CD14-positive monocyte (primary cell): ENCODE data around the gene OSBPL9. TPM values are rescaled to one million over a fixed set of nuclear protein-coding genes. Genes with fewer than 3 reads are reported as not detected.

Experiments
- DNase-seq, 3 donors: peaks; one replicate each; pipeline ENCODE4 v3.0.0-alpha.2; 2011 to 2022
- H2AFZ ChIP-seq: 2 replicates; pipeline ENCODE4 v1.6.0; 2012; ENCODE audit warnings: mild to moderate bottlenecking, low read depth, low read length, inconsistent platforms; ENCODE audit not compliant: insufficient read depth, poor library complexity, severe bottlenecking
- H3K27ac ChIP-seq, 2 donors: 1 replicate in 1 of 2; 2 replicates in 1 of 2; pipeline ENCODE4 v1.5.1; 2012 to 2013; ENCODE audit warnings: low read length in 2 of 2, control low read depth in 1 of 2, inconsistent platforms in 1 of 2, low read depth in 1 of 2, mild to moderate bottlenecking in 1 of 2
- H3K27me3 ChIP-seq, 2 donors: one replicate each; pipeline versions ENCODE4 v1.6.0 to v1.6.1; 2011 to 2013; ENCODE audit warnings: low read length in 2 of 2; ENCODE audit not compliant: control insufficient read depth in 2 of 2, insufficient read depth in 2 of 2
- H3K36me3 ChIP-seq, 2 donors: replicated peaks in 1 of 2; 1 replicate in 1 of 2; 2 replicates in 1 of 2; pipeline versions ENCODE4 v1.5.1 to v1.6.1; 2012 to 2013; ENCODE audit warnings: low read length in 2 of 2, control low read depth in 1 of 2, inconsistent platforms in 1 of 2, mild to moderate bottlenecking in 1 of 2; ENCODE audit not compliant: insufficient read depth in 2 of 2, control insufficient read depth in 1 of 2
- H3K4me1 ChIP-seq, 2 donors: 1 replicate in 1 of 2; 2 replicates in 1 of 2; pipeline versions ENCODE4 v1.5.1 to v1.6.1; 2012 to 2013; ENCODE audit warnings: low read length in 2 of 2, control low read depth in 1 of 2, inconsistent platforms in 1 of 2, mild to moderate bottlenecking in 1 of 2, moderate library complexity in 1 of 2; ENCODE audit not compliant: insufficient read depth in 2 of 2, control insufficient read depth in 1 of 2
- H3K4me2 ChIP-seq: replicated peaks from 2 replicates; pipeline ENCODE3; 2012; ENCODE audit warnings: low read length, moderate library complexity, mild to moderate bottlenecking; ENCODE audit not compliant: poor library complexity, severe bottlenecking; ENCODE audit errors: extremely low read depth
- H3K4me3 ChIP-seq, 3 experiments: fragments of 200-600 bp in 1 of 3; sonication (generic) in 1 of 3; replicated peaks in 1 of 3; 1 replicate in 2 of 3; 2 replicates in 1 of 3; pipeline ENCODE4 v1.5.1; 2011 to 2013; ENCODE audit warnings: low read length in 3 of 3, mild to moderate bottlenecking in 3 of 3, control low read depth in 2 of 3, low read depth in 2 of 3, inconsistent platforms in 1 of 3, moderate library complexity in 1 of 3
- H3K79me2 ChIP-seq: 2 replicates; pipeline ENCODE4 v1.6.0; 2012; ENCODE audit warnings: mild to moderate bottlenecking, control low read depth, inconsistent platforms, low read length, moderate library complexity; ENCODE audit not compliant: insufficient read depth
- H3K9ac ChIP-seq: 2 replicates; pipeline ENCODE4 v1.6.0; 2017; ENCODE audit warnings: low read length, mild to moderate bottlenecking; ENCODE audit not compliant: insufficient read depth, poor library complexity, severe bottlenecking
- H3K9me3 ChIP-seq, 2 donors: replicated peaks in 1 of 2; 1 replicate in 1 of 2; 2 replicates in 1 of 2; pipeline versions ENCODE4 v1.5.1 to v1.6.1; 2012 to 2013; ENCODE audit warnings: low read length in 2 of 2, control low read depth in 1 of 2; ENCODE audit not compliant: control insufficient read depth in 1 of 2, insufficient read depth in 1 of 2
- H4K20me1 ChIP-seq: 2 replicates; pipeline ENCODE4 v1.6.0; 2012; ENCODE audit warnings: mild to moderate bottlenecking, low read length, control low read depth, moderate library complexity; ENCODE audit not compliant: insufficient read depth
- H3K27ac Mint-ChIP-seq, 7 donors: one replicate each; pipeline ENCODE4 v1.8.0; 2020; ENCODE audit warnings: mild to moderate bottlenecking in 7 of 7, mixed read lengths in 7 of 7, moderate library complexity in 6 of 7, inconsistent platforms in 2 of 7
- H3K27me3 Mint-ChIP-seq, 3 donors: one replicate each; pipeline ENCODE4 v1.8.0; 2021 to 2022; ENCODE audit warnings: low read depth in 3 of 3, mild to moderate bottlenecking in 3 of 3, mixed read lengths in 3 of 3, moderate library complexity in 3 of 3, inconsistent platforms in 1 of 3
- H3K36me3 Mint-ChIP-seq, 2 donors: one replicate each; pipeline ENCODE4 v1.8.0; 2020; ENCODE audit warnings: mixed read lengths in 2 of 2, inconsistent platforms in 1 of 2, mild to moderate bottlenecking in 1 of 2
- H3K4me1 Mint-ChIP-seq: one replicate; pipeline ENCODE4 v1.8.0; 2020; ENCODE audit warnings: mild to moderate bottlenecking, mixed read lengths
- H3K4me3 Mint-ChIP-seq, 2 donors: one replicate each; pipeline ENCODE4 v1.8.0; 2020; ENCODE audit warnings: mild to moderate bottlenecking in 2 of 2, mixed read lengths in 2 of 2, moderate library complexity in 1 of 2
- H3K9me3 Mint-ChIP-seq, 7 donors: one replicate each; pipeline ENCODE4 v1.8.0; 2020 to 2022; ENCODE audit warnings: mixed read lengths in 7 of 7, mild to moderate bottlenecking in 6 of 7, moderate library complexity in 6 of 7, inconsistent platforms in 2 of 7
- WGBS: methylation state at CpG from one replicate; pipeline ENCODE4 v1.1.5; 2013; ENCODE audit warnings: missing lambda C conversion rate; ENCODE audit not compliant: insufficient coverage; 5-methylcytosine and 5-hydroxymethylcytosine counted together
- intact Hi-C, 2 donors: fragments of 100-400 bp; cut with micrococcal nuclease; formaldehyde crosslinking; loops; one replicate each; pipeline versions ENCODE4 v1.15.0 to v1.15.1; 2023
- polyA plus RNA-seq, 3 donors: library from polyadenylated mRNA; depleted of rRNA in 1 of 3; unstranded in 2 of 3; stranded (reverse) in 1 of 3; fragments of 300-500 nt in 2 of 3; fragments of >200 nt in 1 of 3; fragmentation: Illumina TruSeq in 2 of 3; gene quantifications; 1 replicate in 2 of 3; 2 replicates in 1 of 3; pipeline ENCODE4 v1.2.3, GENCODE V29; 2012 to 2021
- TF ChIP-seq, protein P1 (sequence below): fragments of 200-600 bp; IDR thresholded peaks from one replicate; pipeline ENCODE4 v1.8.0; 2022; ENCODE audit warnings: antibody characterized with exemption, mild to moderate bottlenecking

Gene OSBPL9
- polyA plus RNA-seq, 3 donors = 22.2 to 41.4 (median 31.3) TPM

DNA sequence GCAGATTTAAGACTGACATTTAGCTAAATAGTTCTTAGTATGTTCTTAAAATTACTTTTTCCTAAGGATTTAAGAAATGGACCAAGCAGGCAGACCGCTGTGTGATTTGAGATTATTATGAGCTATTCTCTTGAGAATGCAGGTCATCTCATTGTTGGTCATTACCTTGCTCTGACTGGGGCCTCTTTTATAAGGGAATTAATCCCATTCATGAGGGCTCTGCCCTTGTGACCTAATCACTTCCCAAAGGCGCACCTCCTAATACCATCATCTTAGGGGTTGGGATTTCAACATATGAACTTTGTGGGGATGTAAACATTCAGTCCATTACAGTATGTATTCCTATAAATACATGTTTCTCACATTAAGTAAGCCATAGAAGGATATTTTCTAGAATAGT lies 24.2 kb downstream of the OSBPL9 start:
- Histone ChIP-seq H3K4me2 (no peak overlapping the region), H3K9me3 (no peaks in the 10 kb centered on the region), H3K4me1 (peaks cover 5 to 10% of the 10 kb centered on the region in 2 donors), H3K27me3 (no peaks in the 10 kb centered on the region), H3K79me2 (peaks cover 61% of the 10 kb centered on the region), H3K4me3 (no peak overlapping the region), H2AFZ (no peak overlapping the region), H3K27ac (no peak overlapping the region), H3K36me3 (peaks cover 0 to 13% of the 10 kb centered on the region in 2 donors), H4K20me1 (peaks cover 90% of the 10 kb centered on the region), H3K9ac (no peak overlapping the region)
- H3K4me1 Mint-ChIP-seq = peaks cover 31% of the 10 kb centered on the region
- H3K27me3 Mint-ChIP-seq = peaks cover 0 to 1% (median 0%) of the 10 kb centered on the region in 3 donors
- TF ChIP-seq, protein P1, sequence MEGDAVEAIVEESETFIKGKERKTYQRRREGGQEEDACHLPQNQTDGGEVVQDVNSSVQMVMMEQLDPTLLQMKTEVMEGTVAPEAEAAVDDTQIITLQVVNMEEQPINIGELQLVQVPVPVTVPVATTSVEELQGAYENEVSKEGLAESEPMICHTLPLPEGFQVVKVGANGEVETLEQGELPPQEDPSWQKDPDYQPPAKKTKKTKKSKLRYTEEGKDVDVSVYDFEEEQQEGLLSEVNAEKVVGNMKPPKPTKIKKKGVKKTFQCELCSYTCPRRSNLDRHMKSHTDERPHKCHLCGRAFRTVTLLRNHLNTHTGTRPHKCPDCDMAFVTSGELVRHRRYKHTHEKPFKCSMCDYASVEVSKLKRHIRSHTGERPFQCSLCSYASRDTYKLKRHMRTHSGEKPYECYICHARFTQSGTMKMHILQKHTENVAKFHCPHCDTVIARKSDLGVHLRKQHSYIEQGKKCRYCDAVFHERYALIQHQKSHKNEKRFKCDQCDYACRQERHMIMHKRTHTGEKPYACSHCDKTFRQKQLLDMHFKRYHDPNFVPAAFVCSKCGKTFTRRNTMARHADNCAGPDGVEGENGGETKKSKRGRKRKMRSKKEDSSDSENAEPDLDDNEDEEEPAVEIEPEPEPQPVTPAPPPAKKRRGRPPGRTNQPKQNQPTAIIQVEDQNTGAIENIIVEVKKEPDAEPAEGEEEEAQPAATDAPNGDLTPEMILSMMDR = no peak
- peaks cover 0 to 2% (median 0%) of the 10 kb centered on the region in 7 donors for H3K9me3 Mint-ChIP-seq
- intact Hi-C loops = loop anchor here in 1 of 2 donors (10.0 kb wide), 1 partner anchor 74 kb away; no protein-coding TSS in a partner anchor
- no peak overlapping the region for H3K27ac Mint-ChIP-seq
- H3K36me3 Mint-ChIP-seq = peaks cover 13 to 19% of the 10 kb centered on the region in 2 donors
- no peak for DNase-seq
- no peak overlapping the region for H3K4me3 Mint-ChIP-seq
- WGBS = 100% methylated on average over 1 of the region's 2 CpGs

DNA sequence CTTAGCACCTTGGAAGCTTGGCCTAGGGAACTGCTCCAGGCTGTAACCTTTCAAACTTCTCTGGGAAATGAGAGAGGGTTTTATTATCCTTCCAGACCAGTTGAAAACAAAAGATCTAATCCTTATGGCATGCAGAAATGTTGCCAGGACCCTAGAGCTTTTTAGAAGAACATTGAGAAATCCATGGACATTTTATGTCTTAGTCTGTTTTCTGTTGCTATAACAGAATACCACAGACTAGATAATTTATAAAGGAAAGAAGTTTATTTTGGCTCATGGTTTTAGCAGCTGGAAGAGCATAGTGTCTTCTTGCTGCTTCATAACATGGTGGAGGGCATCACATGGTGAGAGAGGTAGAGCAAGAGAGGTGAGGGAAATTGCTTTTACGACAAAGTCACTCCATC lies 25.8 kb downstream of the OSBPL9 start:
- Histone ChIP-seq H3K4me2 (no peak overlapping the region), H3K9ac (no peak overlapping the region), H3K4me3 (no peak overlapping the region), H3K27ac (no peak overlapping the region), H3K27me3 (no peaks in the 10 kb centered on the region), H3K79me2 (peaks cover 60% of the 10 kb centered on the region), H3K36me3 (peaks cover 0 to 13% of the 10 kb centered on the region in 2 donors), H3K4me1 (peaks cover 7 to 13% of the 10 kb centered on the region in 2 donors), H2AFZ (no peak overlapping the region), H4K20me1 (peaks cover 88% of the 10 kb centered on the region), H3K9me3 (no peaks in the 10 kb centered on the region)
- TF ChIP-seq, protein P1 = no peak
- no peak overlapping the region for H3K27ac Mint-ChIP-seq
- no peak for DNase-seq
- intact Hi-C loops = loop anchor here in 1 of 2 donors (10.0 kb wide), 1 partner anchor 72 kb away; no protein-coding TSS in a partner anchor
- H3K27me3 Mint-ChIP-seq = peaks cover 0 to 1% (median 0%) of the 10 kb centered on the region in 3 donors
- no CpG with 5 or more reads among the region's 1 CpG for WGBS
- H3K4me1 Mint-ChIP-seq = peaks cover 33% of the 10 kb centered on the region
- H3K9me3 Mint-ChIP-seq = peaks cover 0 to 6% (median 0%) of the 10 kb centered on the region in 7 donors
- H3K36me3 Mint-ChIP-seq = peaks cover 8 to 17% of the 10 kb centered on the region in 2 donors
- H3K4me3 Mint-ChIP-seq = no peak overlapping the region
